Osteoblast (primary cell): ENCODE measurements around the gene GADD45G. TPM values are rescaled to one million over a fixed set of nuclear protein-coding genes. Genes with fewer than 3 reads are reported as not detected.

Experiments
- DNase-seq: peaks from one replicate; pipeline ENCODE4 v3.0.0; 2011; ENCODE audit warnings: low spot score, mixed read lengths; ENCODE audit not compliant: insufficient read length; ENCODE audit errors: missing footprints
- H2AFZ ChIP-seq: 2 replicates; pipeline ENCODE4 v1.6.0; 2011; ENCODE audit warnings: mild to moderate bottlenecking, low read length
- H3K27ac ChIP-seq: 2 replicates; pipeline ENCODE4 v1.5.1; 2011; ENCODE audit warnings: mild to moderate bottlenecking, low read depth, low read length, moderate library complexity
- H3K27me3 ChIP-seq: 2 replicates; pipeline ENCODE4 v1.6.0; 2012; ENCODE audit warnings: mild to moderate bottlenecking, control low read depth, inconsistent platforms, low read length, moderate library complexity; ENCODE audit not compliant: insufficient read depth
- H3K36me3 ChIP-seq: 2 replicates; pipeline ENCODE4 v1.5.1; 2011; ENCODE audit warnings: mild to moderate bottlenecking, low read length, control low read depth, moderate library complexity; ENCODE audit not compliant: insufficient read depth
- H3K4me1 ChIP-seq: 2 replicates; pipeline ENCODE4 v1.5.1; 2011; ENCODE audit warnings: mild to moderate bottlenecking, low read length, control low read depth, moderate library complexity; ENCODE audit not compliant: insufficient read depth
- H3K4me2 ChIP-seq: 2 replicates; pipeline ENCODE4 v1.6.0; 2011; ENCODE audit warnings: mild to moderate bottlenecking, low read length; ENCODE audit not compliant: insufficient read depth
- H3K4me3 ChIP-seq: fragments of 200-600 bp; sonication (generic); 3 replicates; pipeline ENCODE4 v1.5.1; 2012; ENCODE audit warnings: mild to moderate bottlenecking, low read length, inconsistent platforms; ENCODE audit not compliant: insufficient read depth
- H3K79me2 ChIP-seq: 2 replicates; pipeline ENCODE4 v1.6.0; 2012; ENCODE audit warnings: mild to moderate bottlenecking, low read length, control low read depth, inconsistent platforms; ENCODE audit not compliant: insufficient read depth
- H3K9me3 ChIP-seq: 2 replicates; pipeline ENCODE4 v1.5.1; 2011; ENCODE audit warnings: low read depth, low read length, control low read depth
- H4K20me1 ChIP-seq: 2 replicates; pipeline ENCODE4 v1.6.0; 2012; ENCODE audit warnings: mild to moderate bottlenecking, low read length, control low read depth; ENCODE audit not compliant: insufficient read depth
- CTCF ChIP-seq: IDR thresholded peaks from 2 replicates; pipeline ENCODE4 v1.5.1; 2011; ENCODE audit warnings: mild to moderate bottlenecking, low read depth, low read length, moderate library complexity; ENCODE audit errors: extremely low read depth
- total RNA-seq: library from RNA; depleted of rRNA; stranded (reverse); fragments of >200 nt; gene quantifications from 2 replicates; pipeline ENCODE4 v1.2.3, GENCODE V29; 2012

The GADD45G gene
- total RNA-seq, 1 donor, result under 0.01 TPM

- H4K20me1 ChIP-seq, result no peaks in the 10 kb centered on the region
- peak; percentile 68 for DNase-seq
- H3K79me2 ChIP-seq, result no peaks in the 10 kb centered on the region
- H3K4me3 ChIP-seq, result no peak overlapping the region
- no peak for TF ChIP-seq CTCF
- no peak overlapping the region for H3K27ac ChIP-seq
- H3K36me3 ChIP-seq, result no peaks in the 10 kb centered on the region
- H3K27me3 ChIP-seq, result no peaks in the 10 kb centered on the region
- H2AFZ ChIP-seq, result no peak overlapping the region
- H3K4me1 ChIP-seq, result no peaks in the 10 kb centered on the region
- no peak overlapping the region for H3K4me2 ChIP-seq
- no peaks in the 10 kb centered on the region for H3K9me3 ChIP-seq
Measured at GRCh38 chr9:89613912-89614892, 9.4 kb downstream of the GADD45G start.

- no peaks in the 10 kb centered on the region for H3K79me2 ChIP-seq
- H3K4me2 ChIP-seq, result no peak overlapping the region
- H3K27ac ChIP-seq, result no peak overlapping the region
- no peak for TF ChIP-seq CTCF
- H2AFZ ChIP-seq, result no peak overlapping the region
- H3K9me3 ChIP-seq, result no peaks in the 10 kb centered on the region
- H3K36me3 ChIP-seq, result no peaks in the 10 kb centered on the region
- no peak overlapping the region for H3K4me3 ChIP-seq
- H3K27me3 ChIP-seq, result no peaks in the 10 kb centered on the region
- DNase-seq, result no peak
- no peaks in the 10 kb centered on the region for H3K4me1 ChIP-seq
- H4K20me1 ChIP-seq, result no peaks in the 10 kb centered on the region
Measured at GRCh38 chr9:89615661-89616060, 10.8 kb downstream of the GADD45G start.

GRCh38 chr9:89616411-89616810 is 11.6 kb downstream of the GADD45G start:
- Histone ChIP-seq H3K79me2 (no peaks in the 10 kb centered on the region), H3K4me3 (no peak overlapping the region), H3K36me3 (no peaks in the 10 kb centered on the region), H4K20me1 (no peaks in the 10 kb centered on the region), H3K27me3 (no peaks in the 10 kb centered on the region), H2AFZ (no peak overlapping the region), H3K4me1 (no peaks in the 10 kb centered on the region), H3K27ac (no peak overlapping the region), H3K4me2 (no peak overlapping the region), H3K9me3 (no peaks in the 10 kb centered on the region)
- DNase-seq, result no peak
- no peak for TF ChIP-seq CTCF

- H3K27me3 ChIP-seq, result no peaks in the 10 kb centered on the region
- no peaks in the 10 kb centered on the region for H3K4me1 ChIP-seq
- no peak overlapping the region for H3K4me3 ChIP-seq
- no peak overlapping the region for H3K4me2 ChIP-seq
- H3K9me3 ChIP-seq, result no peaks in the 10 kb centered on the region
- H4K20me1 ChIP-seq, result no peaks in the 10 kb centered on the region
- no peak for TF ChIP-seq CTCF
- no peak overlapping the region for H3K27ac ChIP-seq
- no peak for DNase-seq
- no peaks in the 10 kb centered on the region for H3K36me3 ChIP-seq
- H3K79me2 ChIP-seq, result no peaks in the 10 kb centered on the region
- H2AFZ ChIP-seq, result no peak overlapping the region
Measured at GRCh38 chr9:89617978-89618377, 13.2 kb downstream of the GADD45G start.
